ENCODE data around the gene TSPAN31.

TSPAN31 gene

DNA sequence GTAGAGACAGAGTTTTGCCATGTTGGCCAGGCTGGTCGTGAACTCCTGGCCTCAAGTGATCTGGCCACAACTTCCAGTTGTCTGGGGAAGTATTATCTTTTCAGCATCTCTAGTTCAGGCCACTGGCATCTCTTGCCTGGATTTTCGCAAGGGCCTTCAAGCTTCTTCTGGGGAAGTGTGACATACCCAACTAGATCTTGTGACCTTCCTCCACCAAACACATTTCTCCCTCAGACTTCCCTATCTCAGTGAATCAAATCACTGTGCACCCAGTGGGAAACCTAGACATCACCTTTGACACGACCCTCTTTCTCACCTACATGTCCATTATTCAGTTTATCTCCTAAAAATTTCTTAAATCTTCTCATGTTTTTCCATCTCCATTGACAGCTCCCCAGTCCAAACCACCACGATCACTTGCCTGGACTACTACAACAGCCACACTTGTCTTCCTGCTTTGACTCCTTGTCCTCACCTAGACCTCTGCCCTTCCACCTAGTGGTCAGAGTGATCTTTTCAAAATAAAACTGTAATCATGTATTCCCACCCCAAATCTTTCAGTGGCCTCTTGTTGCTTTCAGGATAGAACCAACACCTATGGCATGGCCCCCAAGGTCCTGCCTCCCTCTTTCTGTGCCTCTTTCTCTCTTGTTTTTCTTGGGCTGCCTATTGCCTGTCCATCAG lies 30.9 kb downstream of the TSPAN31 start:
- no peak overlapping the region for H3K4me3 Mint-ChIP-seq
- DNase-seq = no peak
- H3K36me3 Mint-ChIP-seq (ENCODE audit: low read depth) = peaks cover 18% of the 10 kb centered on the region
- H3K4me1 Mint-ChIP-seq = peaks cover 19% of the 10 kb centered on the region
- H3K27me3 Mint-ChIP-seq (ENCODE audit: low read depth, poor library complexity) = peaks cover 21% of the 10 kb centered on the region
- TF ChIP-seq, protein P1, sequence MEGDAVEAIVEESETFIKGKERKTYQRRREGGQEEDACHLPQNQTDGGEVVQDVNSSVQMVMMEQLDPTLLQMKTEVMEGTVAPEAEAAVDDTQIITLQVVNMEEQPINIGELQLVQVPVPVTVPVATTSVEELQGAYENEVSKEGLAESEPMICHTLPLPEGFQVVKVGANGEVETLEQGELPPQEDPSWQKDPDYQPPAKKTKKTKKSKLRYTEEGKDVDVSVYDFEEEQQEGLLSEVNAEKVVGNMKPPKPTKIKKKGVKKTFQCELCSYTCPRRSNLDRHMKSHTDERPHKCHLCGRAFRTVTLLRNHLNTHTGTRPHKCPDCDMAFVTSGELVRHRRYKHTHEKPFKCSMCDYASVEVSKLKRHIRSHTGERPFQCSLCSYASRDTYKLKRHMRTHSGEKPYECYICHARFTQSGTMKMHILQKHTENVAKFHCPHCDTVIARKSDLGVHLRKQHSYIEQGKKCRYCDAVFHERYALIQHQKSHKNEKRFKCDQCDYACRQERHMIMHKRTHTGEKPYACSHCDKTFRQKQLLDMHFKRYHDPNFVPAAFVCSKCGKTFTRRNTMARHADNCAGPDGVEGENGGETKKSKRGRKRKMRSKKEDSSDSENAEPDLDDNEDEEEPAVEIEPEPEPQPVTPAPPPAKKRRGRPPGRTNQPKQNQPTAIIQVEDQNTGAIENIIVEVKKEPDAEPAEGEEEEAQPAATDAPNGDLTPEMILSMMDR (IDR thresholded peaks at IDR 0.05) = no peak
- H3K9me3 Mint-ChIP-seq = no peaks in the 10 kb centered on the region
- H3K27ac Mint-ChIP-seq = no peak overlapping the region

- Mint-ChIP-seq H3K9me3 (no peaks in the 10 kb centered on the region), H3K4me1 (peaks cover 14% of the 10 kb centered on the region), H3K36me3 (ENCODE audit: low read depth) (peaks cover 17% of the 10 kb centered on the region), H3K27me3 (ENCODE audit: low read depth, poor library complexity) (peaks cover 21% of the 10 kb centered on the region), H3K4me3 (no peak overlapping the region), H3K27ac (no peak overlapping the region)
- TF ChIP-seq, protein P1 (IDR thresholded peaks at IDR 0.05) = no peak
- no peak for DNase-seq
Measured at GRCh38 chr12:57776247-57776587, 31.4 kb downstream of the TSPAN31 start.

GRCh38 chr12:57777367-57777766 lies 32.5 kb downstream of the TSPAN31 start:
- Mint-ChIP-seq H3K27ac (no peak overlapping the region), H3K36me3 (ENCODE audit: low read depth) (peaks cover 17% of the 10 kb centered on the region), H3K9me3 (no peaks in the 10 kb centered on the region), H3K27me3 (ENCODE audit: low read depth, poor library complexity) (peaks cover 18% of the 10 kb centered on the region), H3K4me3 (no peak overlapping the region), H3K4me1 (peaks cover 6% of the 10 kb centered on the region)
- TF ChIP-seq, protein P1 (IDR thresholded peaks at IDR 0.05) = no peak
- DNase-seq = no peak

DNA sequence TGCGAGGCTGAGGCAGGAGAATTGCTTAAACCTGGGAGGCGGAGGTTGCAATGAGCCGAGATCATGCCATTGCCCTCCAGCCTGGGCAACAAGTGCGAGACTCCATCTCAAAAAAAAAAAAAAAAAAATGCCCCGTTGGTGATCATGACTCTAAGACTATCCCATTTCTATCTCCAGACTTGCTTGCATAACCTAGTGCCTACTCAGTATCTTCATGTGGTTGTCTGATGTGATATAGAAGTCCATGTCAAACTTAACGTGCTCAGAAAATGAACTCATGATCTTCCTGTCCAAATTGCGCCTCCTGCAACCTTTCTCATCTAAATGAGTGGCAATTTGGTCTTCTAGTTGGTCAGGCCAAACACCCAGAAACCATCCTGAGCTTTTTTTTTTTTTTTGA lies 33.1 kb downstream of the TSPAN31 start:
- no peak overlapping the region for H3K27ac Mint-ChIP-seq
- H3K4me3 Mint-ChIP-seq = no peak overlapping the region
- peaks cover 17% of the 10 kb centered on the region for H3K27me3 Mint-ChIP-seq (ENCODE audit: low read depth, poor library complexity)
- no peaks in the 10 kb centered on the region for H3K9me3 Mint-ChIP-seq
- DNase-seq = no peak
- TF ChIP-seq, protein P1 (IDR thresholded peaks at IDR 0.05) = no peak
- peaks cover 17% of the 10 kb centered on the region for H3K36me3 Mint-ChIP-seq (ENCODE audit: low read depth)
- peaks cover 6% of the 10 kb centered on the region for H3K4me1 Mint-ChIP-seq

- Mint-ChIP-seq H3K27ac (no peak overlapping the region), H3K36me3 (ENCODE audit: low read depth) (peaks cover 22% of the 10 kb centered on the region), H3K9me3 (no peaks in the 10 kb centered on the region), H3K4me3 (no peak overlapping the region), H3K4me1 (peaks cover 13% of the 10 kb centered on the region), H3K27me3 (ENCODE audit: low read depth, poor library complexity) (peaks cover 15% of the 10 kb centered on the region)
- no peak for DNase-seq
- TF ChIP-seq, protein P1 (IDR thresholded peaks at IDR 0.05) = no peak
Measured at GRCh38 chr12:57779736-57780135, 34.9 kb downstream of the TSPAN31 start.

DNA sequence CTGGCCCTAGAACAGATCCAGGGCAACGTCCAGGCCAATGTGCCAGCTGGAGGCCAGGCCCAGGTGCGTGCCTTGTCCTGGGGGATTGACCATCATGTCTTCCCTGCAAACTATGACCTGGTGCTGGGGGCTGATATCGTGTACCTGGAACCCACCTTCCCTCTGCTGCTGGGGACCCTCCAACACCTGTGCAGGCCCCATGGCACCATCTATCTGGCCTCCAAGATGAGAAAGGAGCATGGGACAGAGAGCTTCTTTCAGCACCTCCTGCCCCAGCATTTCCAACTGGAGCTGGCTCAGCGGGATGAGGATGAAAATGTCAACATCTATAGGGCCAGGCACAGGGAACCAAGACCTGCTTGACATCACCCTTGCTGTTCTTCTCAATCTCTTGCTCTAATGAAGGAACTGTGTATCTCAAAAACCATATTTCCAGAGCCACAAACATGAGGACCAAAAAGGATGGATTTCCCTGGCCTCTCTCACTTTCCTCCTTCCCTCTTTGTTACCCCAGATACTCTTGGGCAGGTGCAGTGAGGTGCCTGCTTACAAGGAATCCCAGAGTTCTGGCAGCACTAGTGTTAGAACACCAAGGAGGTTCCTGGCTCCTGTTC lies 35.6 kb downstream of the TSPAN31 start:
- H3K4me1 Mint-ChIP-seq = peaks cover 13% of the 10 kb centered on the region
- TF ChIP-seq, protein P1 (IDR thresholded peaks at IDR 0.05) = no peak
- no peak for DNase-seq
- peaks cover 15% of the 10 kb centered on the region for H3K27me3 Mint-ChIP-seq (ENCODE audit: low read depth, poor library complexity)
- no peaks in the 10 kb centered on the region for H3K9me3 Mint-ChIP-seq
- no peak overlapping the region for H3K4me3 Mint-ChIP-seq
- no peak overlapping the region for H3K27ac Mint-ChIP-seq
- H3K36me3 Mint-ChIP-seq (ENCODE audit: low read depth) = peaks cover 22% of the 10 kb centered on the region
